Activated T-helper 2 cell treated with anti-CD3 and anti-CD28 coated beads, Interferon-gamma antibody, Interleukin-2, Interleukin-4, amounts not matched to agents 10 μg/mL and 5 μg/mL and 100 μg/mL, durations not matched to agents 14 hours and 24 hours and 36 hours (primary cell): Measurements from ENCODE around the gene TMEM132D. TPM values are rescaled to one million over a fixed set of nuclear protein-coding genes. Genes with fewer than 3 reads are reported as not detected.

ENCODE experiments used
- DNase-seq: peaks from one replicate; pipeline ENCODE4 v3.0.0; 2021; ENCODE audit warnings: low spot score
- H3K27ac Mint-ChIP-seq: one replicate; pipeline ENCODE4 v1.8.0; 2021; ENCODE audit warnings: mixed read lengths
- H3K27me3 Mint-ChIP-seq: one replicate; pipeline ENCODE4 v1.8.0; 2021; ENCODE audit warnings: low read depth, mixed read lengths
- H3K36me3 Mint-ChIP-seq: one replicate; pipeline ENCODE4 v1.8.0; 2021; ENCODE audit warnings: low read depth, mixed read lengths
- H3K4me1 Mint-ChIP-seq: one replicate; pipeline ENCODE4 v1.8.0; 2021; ENCODE audit warnings: low read depth, mixed read lengths
- H3K4me3 Mint-ChIP-seq: one replicate; pipeline ENCODE4 v1.8.0; 2021; ENCODE audit warnings: low read depth, mild to moderate bottlenecking, moderate library complexity, mixed read lengths
- H3K9me3 Mint-ChIP-seq: one replicate; pipeline ENCODE4 v1.8.0; 2021; ENCODE audit warnings: mixed read lengths
- intact Hi-C: fragments of 100-400 bp; cut with micrococcal nuclease; formaldehyde crosslinking; loops from one replicate; pipeline ENCODE4 v1.15.1; 2023
- total RNA-seq: library from RNA; stranded (reverse); gene quantifications from 2 replicates; pipeline ENCODE4 v1.2.3, GENCODE V29; 2022

TMEM132D gene
- total RNA-seq, 1 donor from 2014 or later, result not detected

GRCh38 chr12:129727100-129727499, 176.7 kb downstream of the TMEM132D start:
- H3K4me3 Mint-ChIP-seq, result no peak overlapping the region
- H3K4me1 Mint-ChIP-seq, result no peaks in the 10 kb centered on the region
- peaks cover 43% of the 10 kb centered on the region for H3K9me3 Mint-ChIP-seq
- no peaks in the 10 kb centered on the region for H3K36me3 Mint-ChIP-seq
- intact Hi-C loops, result no loop called here
- no peak for DNase-seq
- H3K27me3 Mint-ChIP-seq, result no peaks in the 10 kb centered on the region
- H3K27ac Mint-ChIP-seq, result no peak overlapping the region

- intact Hi-C loops, result no loop called here
- no peaks in the 10 kb centered on the region for H3K27me3 Mint-ChIP-seq
- DNase-seq, result no peak
- no peak overlapping the region for H3K4me3 Mint-ChIP-seq
- no peak overlapping the region for H3K27ac Mint-ChIP-seq
- peaks cover 35% of the 10 kb centered on the region for H3K9me3 Mint-ChIP-seq
- no peaks in the 10 kb centered on the region for H3K36me3 Mint-ChIP-seq
- no peaks in the 10 kb centered on the region for H3K4me1 Mint-ChIP-seq
These were observed 180.6 kb downstream of the TMEM132D start for GRCh38 chr12:129723260-129723659.

- no peaks in the 10 kb centered on the region for H3K27me3 Mint-ChIP-seq
- no peaks in the 10 kb centered on the region for H3K36me3 Mint-ChIP-seq
- intact Hi-C loops, result no loop called here
- DNase-seq, result no peak
- H3K9me3 Mint-ChIP-seq, result peaks cover 26% of the 10 kb centered on the region
- no peak overlapping the region for H3K27ac Mint-ChIP-seq
- no peaks in the 10 kb centered on the region for H3K4me1 Mint-ChIP-seq
- H3K4me3 Mint-ChIP-seq, result no peak overlapping the region
These were observed 183.2 kb downstream of the TMEM132D start for GRCh38 chr12:129720618-129721017.

GRCh38 chr12:129719416-129719815, 184.4 kb downstream of the TMEM132D start:
- Mint-ChIP-seq H3K27ac (no peak overlapping the region), H3K4me1 (no peaks in the 10 kb centered on the region), H3K9me3 (peaks cover 28% of the 10 kb centered on the region), H3K36me3 (no peaks in the 10 kb centered on the region), H3K4me3 (no peak overlapping the region), H3K27me3 (no peaks in the 10 kb centered on the region)
- no peak for DNase-seq
- intact Hi-C loops, result no loop called here

GRCh38 chr12:129717438-129717837, 186.4 kb downstream of the TMEM132D start:
- Mint-ChIP-seq H3K4me1 (no peaks in the 10 kb centered on the region), H3K36me3 (no peaks in the 10 kb centered on the region), H3K9me3 (peaks cover 25% of the 10 kb centered on the region), H3K27ac (no peak overlapping the region), H3K4me3 (no peak overlapping the region), H3K27me3 (no peaks in the 10 kb centered on the region)
- DNase-seq, result no peak
- intact Hi-C loops, result no loop called here

- Mint-ChIP-seq H3K9me3 (peaks cover 27% of the 10 kb centered on the region), H3K27me3 (no peaks in the 10 kb centered on the region), H3K36me3 (no peaks in the 10 kb centered on the region), H3K27ac (no peak overlapping the region), H3K4me3 (no peak overlapping the region), H3K4me1 (no peaks in the 10 kb centered on the region)
- intact Hi-C loops, result no loop called here
- no peak for DNase-seq
These were observed 187.0 kb downstream of the TMEM132D start for GRCh38 chr12:129716825-129717224.

- H3K4me1 Mint-ChIP-seq, result no peaks in the 10 kb centered on the region
- intact Hi-C loops, result no loop called here
- no peak overlapping the region for H3K27ac Mint-ChIP-seq
- no peak for DNase-seq
- H3K27me3 Mint-ChIP-seq, result no peaks in the 10 kb centered on the region
- H3K36me3 Mint-ChIP-seq, result no peaks in the 10 kb centered on the region
- H3K4me3 Mint-ChIP-seq, result no peak overlapping the region
- H3K9me3 Mint-ChIP-seq, result peaks cover 53% of the 10 kb centered on the region
These were observed 197.1 kb downstream of the TMEM132D start for GRCh38 chr12:129706716-129707115.

- intact Hi-C loops, result no loop called here
- no peaks in the 10 kb centered on the region for H3K27me3 Mint-ChIP-seq
These were observed 199.5 kb downstream of the TMEM132D start for GRCh38 chr12:129704232-129704830.

GRCh38 chr12:129701631-129702101, 202.2 kb downstream of the TMEM132D start:
- Mint-ChIP-seq H3K36me3 (no peaks in the 10 kb centered on the region), H3K4me1 (no peaks in the 10 kb centered on the region), H3K4me3 (no peak overlapping the region), H3K9me3 (peaks cover 37% of the 10 kb centered on the region), H3K27ac (no peak overlapping the region), H3K27me3 (no peaks in the 10 kb centered on the region)
- intact Hi-C loops, result no loop called here
- no peak for DNase-seq

More at GRCh38 chr12:129704232-129704830, 199.5 kb downstream of the TMEM132D start:
- Mint-ChIP-seq H3K4me3 (no peak overlapping the region), H3K36me3 (no peaks in the 10 kb centered on the region), H3K27ac (no peak overlapping the region), H3K4me1 (no peaks in the 10 kb centered on the region), H3K9me3 (peaks cover 56% of the 10 kb centered on the region)
- no peak for DNase-seq

GRCh38 chr12:129700036-129700435, 203.8 kb downstream of the TMEM132D start:
- H3K4me1 Mint-ChIP-seq, result no peaks in the 10 kb centered on the region
- intact Hi-C loops, result no loop called here
- no peaks in the 10 kb centered on the region for H3K27me3 Mint-ChIP-seq
- peaks cover 37% of the 10 kb centered on the region for H3K9me3 Mint-ChIP-seq
- H3K4me3 Mint-ChIP-seq, result no peak overlapping the region
- DNase-seq, result no peak
- no peaks in the 10 kb centered on the region for H3K36me3 Mint-ChIP-seq
- H3K27ac Mint-ChIP-seq, result no peak overlapping the region

GRCh38 chr12:129696926-129697325, 206.9 kb downstream of the TMEM132D start:
- Mint-ChIP-seq H3K9me3 (peaks cover 35% of the 10 kb centered on the region), H3K4me3 (no peak overlapping the region), H3K36me3 (no peaks in the 10 kb centered on the region), H3K27me3 (no peaks in the 10 kb centered on the region), H3K4me1 (no peaks in the 10 kb centered on the region), H3K27ac (no peak overlapping the region)
- intact Hi-C loops, result no loop called here
- no peak for DNase-seq

GRCh38 chr12:129696405-129696804, 207.4 kb downstream of the TMEM132D start:
- H3K36me3 Mint-ChIP-seq, result no peaks in the 10 kb centered on the region
- intact Hi-C loops, result no loop called here
- H3K27ac Mint-ChIP-seq, result no peak overlapping the region
- H3K27me3 Mint-ChIP-seq, result no peaks in the 10 kb centered on the region
- DNase-seq, result no peak
- H3K4me3 Mint-ChIP-seq, result no peak overlapping the region
- H3K9me3 Mint-ChIP-seq, result peaks cover 34% of the 10 kb centered on the region
- no peaks in the 10 kb centered on the region for H3K4me1 Mint-ChIP-seq

GRCh38 chr12:129693731-129694130, 210.1 kb downstream of the TMEM132D start:
- Mint-ChIP-seq H3K4me3 (no peak overlapping the region), H3K27ac (no peak overlapping the region), H3K9me3 (peaks cover 36% of the 10 kb centered on the region), H3K27me3 (no peaks in the 10 kb centered on the region), H3K36me3 (no peaks in the 10 kb centered on the region), H3K4me1 (no peaks in the 10 kb centered on the region)
- intact Hi-C loops, result no loop called here
- DNase-seq, result no peak

- Mint-ChIP-seq H3K4me3 (no peak overlapping the region), H3K4me1 (no peaks in the 10 kb centered on the region), H3K9me3 (peaks cover 29% of the 10 kb centered on the region), H3K27me3 (no peaks in the 10 kb centered on the region), H3K36me3 (no peaks in the 10 kb centered on the region), H3K27ac (no peak overlapping the region)
- DNase-seq, result no peak
- intact Hi-C loops, result no loop called here
These were observed 216.1 kb downstream of the TMEM132D start for GRCh38 chr12:129687731-129688130.
